Activated CD4-positive, CD25-positive, alpha-beta regulatory T cell treated with anti-CD3 and anti-CD28 coated beads, Interleukin-2, amount 50 U/mL, for 16 hours (primary cell): ENCODE measurements around the gene ITGA4.
"Not testable (repeated sequence)": the region's sequence is repeated elsewhere in the genome, so short reads cannot be mapped to it uniquely, and the experiment has no call there.

ENCODE experiments used
- DNase-seq: peaks from one replicate; pipeline ENCODE4 v3.0.0-alpha.2; 2020; ENCODE audit warnings: low read depth, low spot score

Gene ITGA4

DNA sequence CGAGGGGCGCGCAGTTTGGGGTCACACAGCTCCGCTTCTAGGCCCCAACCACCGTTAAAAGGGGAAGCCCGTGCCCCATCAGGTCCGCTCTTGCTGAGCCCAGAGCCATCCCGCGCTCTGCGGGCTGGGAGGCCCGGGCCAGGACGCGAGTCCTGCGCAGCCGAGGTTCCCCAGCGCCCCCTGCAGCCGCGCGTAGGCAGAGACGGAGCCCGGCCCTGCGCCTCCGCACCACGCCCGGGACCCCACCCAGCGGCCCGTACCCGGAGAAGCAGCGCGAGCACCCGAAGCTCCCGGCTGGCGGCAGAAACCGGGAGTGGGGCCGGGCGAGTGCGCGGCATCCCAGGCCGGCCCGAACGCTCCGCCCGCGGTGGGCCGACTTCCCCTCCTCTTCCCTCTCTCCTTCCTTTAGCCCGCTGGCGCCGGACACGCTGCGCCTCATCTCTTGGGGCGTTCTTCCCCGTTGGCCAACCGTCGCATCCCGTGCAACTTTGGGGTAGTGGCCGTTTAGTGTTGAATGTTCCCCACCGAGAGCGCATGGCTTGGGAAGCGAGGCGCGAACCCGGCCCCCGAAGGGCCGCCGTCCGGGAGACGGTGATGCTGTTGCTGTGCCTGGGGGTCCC, at the start of gene ITGA4:
ITGA4 (plus strand) TSS at position 266 of the 620 bp plus-strand sequence; CDS start at position 535, 269 bp downstream.
- no peak for DNase-seq

DNA sequence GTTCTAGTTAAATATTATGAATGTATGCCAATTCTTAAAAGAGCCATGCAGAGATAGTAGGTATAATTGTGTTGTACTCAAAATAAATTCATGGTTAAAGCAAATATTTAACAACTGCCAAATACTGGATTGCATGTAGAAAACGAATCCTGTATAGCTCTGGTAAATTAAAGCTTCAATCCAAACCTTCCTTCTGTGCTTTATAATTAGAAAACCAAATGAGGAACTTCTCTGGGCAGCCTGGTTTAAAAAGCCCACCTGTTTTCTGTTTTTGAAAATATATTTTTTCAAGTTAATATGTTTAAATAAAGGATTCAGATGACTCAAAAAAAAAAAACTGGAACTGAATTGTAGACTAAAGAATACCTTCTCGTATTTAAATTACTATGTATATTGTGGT, 48.3 kb upstream of the ITGA4 start:
- DNase-seq: no peak

GRCh38 chr2:181411105-181411849, 45.9 kb upstream of the ITGA4 start:
- no peak for DNase-seq

DNA sequence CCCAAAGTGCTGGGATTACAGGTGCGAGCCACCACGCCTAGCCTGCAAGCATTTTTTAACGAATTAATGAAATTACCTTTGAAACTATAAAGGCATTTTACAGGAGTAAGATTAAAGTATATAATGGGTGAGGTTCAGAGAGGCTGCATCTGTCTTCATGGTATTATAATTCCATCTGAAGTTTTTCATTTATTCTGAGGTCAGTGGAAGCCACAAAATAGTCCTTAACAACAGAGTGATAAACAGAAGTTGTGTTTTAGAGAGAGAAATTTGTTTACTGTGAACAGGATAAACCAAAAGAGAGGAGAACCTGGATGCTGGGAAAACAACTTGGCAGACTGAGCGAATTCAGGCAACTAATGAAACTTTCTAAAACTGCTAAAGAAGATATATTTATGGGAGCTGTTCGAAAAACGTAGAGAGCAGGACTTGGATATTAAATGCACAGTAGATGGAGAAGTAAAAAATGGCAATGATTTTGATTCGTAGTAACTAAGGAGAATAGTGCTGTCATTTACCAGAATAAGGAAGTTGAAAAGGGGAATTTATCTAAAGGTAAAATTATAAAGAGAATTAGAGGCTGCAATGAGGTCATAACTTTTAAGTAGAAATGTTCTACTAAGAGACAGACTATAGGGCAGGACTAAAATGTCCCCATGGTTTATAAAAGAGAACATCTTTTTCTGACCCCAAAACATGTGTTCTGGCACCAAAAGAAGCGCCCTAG, 37.9 kb upstream of the ITGA4 start:
- no peak for DNase-seq

GRCh38 chr2:181420259-181421130, 36.7 kb upstream of the ITGA4 start:
- no peak for DNase-seq

DNA sequence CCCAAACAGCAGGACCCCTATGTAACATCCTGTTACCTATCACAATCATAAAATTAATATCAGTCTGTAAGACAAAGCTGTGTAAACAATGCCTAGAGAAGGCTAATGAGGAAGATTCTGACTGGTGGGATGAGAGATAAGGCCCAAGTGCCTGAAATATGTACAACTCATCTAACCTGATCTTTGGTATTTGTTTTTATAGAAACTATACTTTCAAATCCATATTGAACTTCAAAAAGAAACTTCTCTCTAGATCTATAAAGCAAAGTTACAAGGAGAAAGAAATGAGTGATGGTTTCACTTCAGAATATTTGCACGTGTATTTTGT, 36.1 kb upstream of the ITGA4 start:
- no peak for DNase-seq

DNA sequence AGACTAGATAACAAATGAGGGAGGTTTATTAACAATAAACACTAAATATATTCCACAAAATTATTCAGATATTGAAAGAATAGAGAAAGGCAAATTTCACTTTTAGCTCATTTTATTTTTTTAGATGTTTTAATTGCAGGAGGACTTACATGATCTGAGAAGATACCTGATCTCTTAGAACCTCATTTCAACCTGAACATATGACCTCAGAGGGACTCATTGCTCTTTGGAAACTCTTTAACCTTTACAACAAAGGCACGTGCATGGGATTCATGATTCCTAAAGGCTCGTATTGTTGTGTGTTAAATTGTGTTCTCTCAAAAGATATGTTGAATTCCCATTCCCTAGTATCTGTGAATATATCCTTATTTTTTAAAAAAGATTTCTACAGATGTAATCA, 35.7 kb upstream of the ITGA4 start:
- DNase-seq: no peak

- no peak for DNase-seq
Measured at GRCh38 chr2:181426672-181427071, 30.5 kb upstream of the ITGA4 start.

DNA sequence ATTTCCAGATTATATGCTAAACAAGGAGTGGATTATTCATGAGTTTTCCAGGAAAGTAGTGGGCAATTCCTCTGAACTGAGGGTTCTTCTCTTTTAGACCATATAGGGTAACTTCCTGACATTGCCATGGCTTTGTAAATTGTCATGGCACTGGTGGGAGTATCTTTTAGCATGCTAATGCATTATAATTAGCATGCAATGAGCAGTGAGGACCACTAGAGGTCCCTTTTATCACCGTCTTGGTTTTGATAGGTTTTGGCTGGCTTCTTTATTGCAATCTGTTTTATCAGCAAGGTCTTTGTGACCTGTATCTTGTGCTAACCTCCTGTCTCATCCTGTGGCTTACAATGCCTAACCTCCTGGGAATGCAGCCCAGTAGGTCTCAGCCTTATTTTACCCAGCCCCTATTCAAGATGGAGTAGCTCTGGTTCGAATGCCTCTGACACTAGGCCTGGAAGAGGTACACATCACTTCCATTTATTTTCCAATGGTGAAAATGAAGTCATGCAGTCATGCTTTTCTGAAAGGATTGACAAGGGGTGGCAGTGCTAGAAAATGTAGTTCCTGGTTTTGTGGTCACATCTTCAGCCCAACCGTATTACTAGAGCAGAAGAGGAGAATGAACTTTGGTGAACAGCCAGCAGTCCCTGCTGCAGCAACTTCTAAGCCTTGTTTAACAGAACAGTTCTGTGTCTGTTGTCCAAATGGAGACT, 26.6 kb upstream of the ITGA4 start:
- no peak for DNase-seq

GRCh38 chr2:181431674-181432073, 25.5 kb upstream of the ITGA4 start:
- DNase-seq: no peak

- no peak for DNase-seq
Measured at GRCh38 chr2:181438261-181438660, 18.9 kb upstream of the ITGA4 start.

DNA sequence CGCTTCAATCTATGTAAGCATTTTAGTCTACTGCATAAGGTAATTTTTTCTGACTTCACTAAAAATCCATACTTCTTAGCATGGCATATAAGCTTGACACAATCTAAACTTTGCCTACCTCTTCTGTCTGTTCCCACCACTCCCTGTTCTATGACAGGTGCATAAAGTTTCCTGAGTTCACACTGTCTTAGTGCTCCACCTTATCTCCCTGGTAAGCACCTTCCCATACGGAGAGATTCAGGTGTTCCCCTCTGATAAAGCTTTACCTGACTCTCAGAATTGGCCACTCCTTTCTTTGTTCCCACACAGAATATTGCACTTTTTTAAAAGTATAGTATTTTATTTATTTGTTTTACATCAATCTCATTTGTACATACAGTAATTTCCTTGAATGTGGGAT, 16.8 kb upstream of the ITGA4 start:
- DNase-seq: no peak

GRCh38 chr2:181440919-181441318, 16.3 kb upstream of the ITGA4 start:
- no peak for DNase-seq

- no peak for DNase-seq
Measured at GRCh38 chr2:181441670-181442069, 15.5 kb upstream of the ITGA4 start.

DNA sequence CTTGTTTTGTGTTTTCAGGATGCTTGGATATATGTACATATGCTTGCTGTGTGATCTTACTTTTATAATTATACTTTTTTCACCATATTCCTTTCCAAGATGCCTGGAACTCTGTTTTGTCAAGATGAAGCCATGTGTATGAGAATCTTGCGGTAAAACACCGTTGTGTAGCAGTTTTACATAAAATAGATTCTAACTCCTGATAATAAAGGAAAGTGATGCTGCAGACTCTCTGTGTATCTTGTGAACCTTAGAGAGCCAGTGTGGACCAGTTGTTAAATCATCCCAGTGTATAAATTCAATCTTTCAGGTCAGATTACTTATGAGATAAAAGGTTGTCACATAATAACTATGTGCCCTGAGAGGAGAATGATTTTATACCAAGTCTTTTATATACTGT, 12.5 kb upstream of the ITGA4 start:
- no peak for DNase-seq

DNA sequence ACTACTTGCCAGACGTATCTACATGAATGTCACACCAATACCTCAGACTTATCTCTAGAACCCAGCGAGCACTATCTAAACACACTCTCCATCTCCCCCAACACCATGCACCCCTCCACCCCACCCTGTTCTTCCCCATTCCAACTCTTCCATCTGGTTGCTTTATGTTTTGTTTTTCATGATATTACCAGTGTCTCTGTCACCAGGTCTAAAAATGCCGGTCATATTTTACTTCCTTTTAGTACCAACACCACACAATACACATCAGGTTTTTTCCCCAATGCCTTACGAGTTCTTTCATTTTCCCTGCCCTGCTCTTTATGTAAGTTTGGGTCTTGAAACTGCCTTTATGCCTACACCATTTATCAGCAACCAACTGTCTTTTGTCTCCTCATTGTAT, 10.2 kb upstream of the ITGA4 start:
- DNase-seq: no peak

- DNase-seq: not testable (repeated sequence)
Measured at GRCh38 chr2:181449278-181449677, 7.9 kb upstream of the ITGA4 start.

DNA sequence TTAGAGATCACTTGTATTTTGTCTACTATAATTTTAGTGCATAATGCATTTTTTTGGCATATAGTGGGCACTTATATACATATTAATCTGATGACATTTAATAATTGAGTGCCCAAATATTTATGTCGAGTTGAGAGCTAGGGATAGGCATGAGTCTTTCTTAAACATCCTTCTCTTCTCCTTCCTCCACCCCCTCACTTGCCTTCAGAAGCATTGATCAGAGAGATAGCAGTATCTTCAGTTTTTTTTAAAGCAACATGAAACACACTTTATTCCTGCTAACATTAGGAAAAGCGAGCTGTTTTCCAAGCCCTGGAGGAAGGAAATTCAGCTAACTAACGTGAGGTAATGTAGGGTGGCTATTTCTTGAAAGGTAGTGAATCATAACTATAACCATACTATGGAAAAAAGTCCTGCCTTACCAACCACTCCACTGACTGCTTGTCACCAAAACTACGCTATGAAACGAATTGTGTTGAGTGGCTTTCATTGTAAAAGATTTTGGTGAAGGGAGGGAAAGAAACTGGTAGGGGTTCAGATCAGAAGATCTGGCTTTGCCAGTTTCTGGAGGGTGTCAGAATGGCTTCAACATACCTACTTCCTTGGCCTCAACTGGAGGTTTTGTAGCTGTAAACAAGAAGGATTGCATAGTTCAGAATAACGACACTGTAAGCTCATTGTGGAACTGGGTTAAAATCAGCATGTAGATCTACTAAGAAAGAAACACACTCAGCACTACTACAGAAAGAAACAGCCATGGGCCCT, 2.3 kb upstream of the ITGA4 start:
- DNase-seq: no peak

DNA sequence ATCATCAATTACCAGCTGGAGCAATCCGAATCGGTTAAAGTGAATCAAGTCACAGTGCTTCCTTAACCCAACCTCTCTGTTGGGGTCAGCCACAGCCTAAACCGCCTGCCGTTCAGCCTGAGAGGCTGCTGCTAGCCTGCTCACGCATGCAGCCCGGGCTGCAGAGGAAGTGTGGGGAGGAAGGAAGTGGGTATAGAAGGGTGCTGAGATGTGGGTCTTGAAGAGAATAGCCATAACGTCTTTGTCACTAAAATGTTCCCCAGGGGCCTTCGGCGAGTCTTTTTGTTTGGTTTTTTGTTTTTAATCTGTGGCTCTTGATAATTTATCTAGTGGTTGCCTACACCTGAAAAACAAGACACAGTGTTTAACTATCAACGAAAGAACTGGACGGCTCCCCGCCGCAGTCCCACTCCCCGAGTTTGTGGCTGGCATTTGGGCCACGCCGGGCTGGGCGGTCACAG, 496 bp upstream of the ITGA4 start:
- no peak for DNase-seq

DNA sequence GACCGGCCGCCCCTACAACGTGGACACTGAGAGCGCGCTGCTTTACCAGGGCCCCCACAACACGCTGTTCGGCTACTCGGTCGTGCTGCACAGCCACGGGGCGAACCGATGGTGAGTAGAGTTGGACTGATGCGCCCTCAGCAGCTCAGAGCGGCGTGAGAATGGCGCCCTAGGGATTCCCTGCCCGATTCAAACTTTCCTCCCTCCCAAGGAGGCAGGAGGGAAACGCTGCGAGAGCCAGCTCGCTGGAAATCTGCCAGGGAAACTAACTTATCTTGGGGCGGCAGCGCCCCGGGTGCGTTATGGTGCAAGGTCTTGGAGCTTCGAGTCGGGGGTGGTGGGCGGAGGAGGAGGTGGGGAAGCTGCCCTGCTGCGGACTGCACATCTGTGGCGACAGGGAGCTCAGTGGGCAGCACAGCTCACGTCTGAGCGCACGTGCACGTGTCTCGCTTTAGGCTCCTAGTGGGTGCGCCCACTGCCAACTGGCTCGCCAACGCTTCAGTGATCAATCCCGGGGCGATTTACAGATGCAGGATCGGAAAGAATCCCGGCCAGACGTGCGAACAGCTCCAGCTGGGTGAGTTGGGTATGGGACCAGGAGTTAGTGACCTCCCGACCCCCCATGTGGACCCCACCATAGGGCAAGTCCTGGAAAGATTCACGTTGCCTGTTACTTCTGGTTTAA, 697 bp downstream of the ITGA4 start:
- DNase-seq: no peak
